GM12878 (cell line): ENCODE measurements around the gene MCAT. TPM values are rescaled to one million over a fixed set of nuclear protein-coding genes. Genes with fewer than 3 reads are reported as not detected.

Experiments
- ATAC-seq: fragments of 200-7000 bp; cut with Tn5 transposase; 3 replicates; pipeline ENCODE4 v1.9.1; 2020; ENCODE audit warnings: mild to moderate bottlenecking, moderate library complexity
- BruUV-seq: library from RNA; stranded (reverse); fragments of 400-500 nt; replicated peaks from 2 replicates; lab custom pipeline; 2021; lab: Mats Ljungman, UMichigan
- CTCF ChIA-PET: fragments of 300-600 bp; sonication (Branson Sonifier 250); formaldehyde crosslinking; extraction: SDS; loops from one replicate; lab custom pipeline; 2021; ENCODE audit warnings: inconsistent platforms; lab: Yijun Ruan, JAX
- POLR2A ChIA-PET: fragments of 350-600 bp; formaldehyde crosslinking; extraction: SDS; loops from one replicate; lab custom pipeline; 2021; ENCODE audit warnings: inconsistent platforms; lab: Charles Lee
- RAD21 ChIA-PET: fragments of 300-600 bp; sonication (Branson Sonifier 250); formaldehyde crosslinking; loops from one replicate; lab custom pipeline; 2023; ENCODE audit warnings: antibody characterized with exemption; ENCODE audit not compliant: unreplicated experiment; lab: Charles Lee
- SMC1A ChIA-PET: fragments of 300-600 bp; sonication (Branson Sonifier 250); formaldehyde crosslinking; loops from one replicate; lab custom pipeline; 2023; ENCODE audit not compliant: unreplicated experiment, uncharacterized antibody; lab: Charles Lee
- DNase-seq: peaks from one replicate; pipeline ENCODE4 v3.0.0-alpha.2; 2011; ENCODE audit warnings: low read depth, low spot score
- FAIRE-seq: peaks from 3 replicates; lab custom pipeline; 2011; peaks lifted over from hg19 to GRCh38; lab: Jason Lieb, UNC
- H2AFZ ChIP-seq: 2 replicates; pipeline ENCODE4 v1.6.0; 2011; ENCODE audit warnings: low read depth, low read length, control low read depth; ENCODE audit not compliant: control insufficient read depth
- H3K27ac ChIP-seq: 2 replicates; pipeline ENCODE4 v1.5.1; 2011; ENCODE audit warnings: control low read depth; ENCODE audit not compliant: control insufficient read depth, insufficient read depth
- H3K27me3 ChIP-seq, 2 experiments: replicated peaks in 1 of 2; 2 replicates each; pipeline versions ENCODE4 v1.6.0 to v1.6.1; 2011; ENCODE audit warnings: low read length in 1 of 2; ENCODE audit not compliant: control insufficient read depth in 2 of 2, insufficient read depth in 2 of 2
- H3K36me3 ChIP-seq, 2 experiments: 2 replicates each; pipeline ENCODE4 v1.5.1; 2011; ENCODE audit warnings: low read length in 1 of 2; ENCODE audit not compliant: control insufficient read depth in 2 of 2, insufficient read depth in 2 of 2
- H3K4me1 ChIP-seq: 2 replicates; pipeline ENCODE4 v1.6.1; 2011; ENCODE audit warnings: mild to moderate bottlenecking, low read length, moderate library complexity, mixed read lengths; ENCODE audit not compliant: control insufficient read depth, insufficient read depth
- H3K4me2 ChIP-seq: 2 replicates; pipeline ENCODE4 v1.6.0; 2011; ENCODE audit warnings: control low read depth; ENCODE audit not compliant: control insufficient read depth, insufficient read depth
- H3K4me3 ChIP-seq: fragments of 200-600 bp; sonication (generic); 2 replicates; pipeline ENCODE4 v1.5.1; 2016
- H3K79me2 ChIP-seq: 2 replicates; pipeline ENCODE4 v1.6.0; 2011; ENCODE audit warnings: low read length; ENCODE audit not compliant: control insufficient read depth, insufficient read depth
- H3K9ac ChIP-seq: 2 replicates; pipeline ENCODE4 v1.8.0; 2011; ENCODE audit warnings: low read length, control low read depth, mixed read lengths; ENCODE audit not compliant: control insufficient read depth, insufficient read depth
- H3K9me3 ChIP-seq: replicated peaks from 3 replicates; pipeline ENCODE4 v1.5.1; 2011; ENCODE audit warnings: mild to moderate bottlenecking, low read length; ENCODE audit not compliant: control insufficient read depth, insufficient read depth
- H4K20me1 ChIP-seq: 2 replicates; pipeline ENCODE4 v1.6.0; 2011; ENCODE audit not compliant: control insufficient read depth, insufficient read depth
- ATF7 ChIP-seq: fragments of 450-650 bp; IDR thresholded peaks from 2 replicates; pipeline ENCODE4 v1.6.1; 2016; ENCODE audit warnings: low read depth, mild to moderate bottlenecking
- BCL11A ChIP-seq: IDR thresholded peaks from 2 replicates; pipeline ENCODE4 v1.6.1; 2011; ENCODE audit warnings: low read depth, low read length
- BRCA1 ChIP-seq: IDR thresholded peaks from 2 replicates; pipeline ENCODE4 v1.6.1; 2011; ENCODE audit warnings: low read depth, low read length, improper control_type of control experiment
- CBX3 ChIP-seq: fragments of 200-600 bp; sonication (generic); IDR thresholded peaks from 2 replicates; pipeline ENCODE4 v1.6.1; 2016; ENCODE audit warnings: low read depth, borderline replicate concordance
- ETV6 ChIP-seq, 2 experiments: fragments of 450-650 bp in 1 of 2; IDR thresholded peaks in 1 of 2; conservative IDR thresholded peaks in 1 of 2; 2 replicates each; pipeline ENCODE4 v1.6.1; 2014; ENCODE audit warnings: antibody characterized with exemption in 1 of 2, borderline replicate concordance in 1 of 2, low read depth in 1 of 2, mild to moderate bottlenecking in 1 of 2, moderate library complexity in 1 of 2
- NBN ChIP-seq: fragments of 450-650 bp; IDR thresholded peaks from 2 replicates; pipeline ENCODE4 v1.6.1; 2016
- NFIC ChIP-seq: IDR thresholded peaks from 2 replicates; pipeline ENCODE4 v1.6.1; 2012; ENCODE audit warnings: low read depth, mild to moderate bottlenecking, inconsistent platforms, low read length, moderate library complexity
- NFXL1 ChIP-seq: fragments of 450-650 bp; IDR thresholded peaks from 2 replicates; pipeline ENCODE4 v1.6.1; 2017; ENCODE audit warnings: antibody characterized with exemption, mild to moderate bottlenecking, borderline replicate concordance
- POU2F2 ChIP-seq: IDR thresholded peaks from 3 replicates; pipeline ENCODE4 v1.6.1; 2011; ENCODE audit warnings: low read depth, mild to moderate bottlenecking, low read length, borderline replicate concordance
- SMARCA5 ChIP-seq: fragments of 450-650 bp; IDR thresholded peaks from 2 replicates; pipeline ENCODE4 v1.6.1; 2017; ENCODE audit warnings: mild to moderate bottlenecking
- SMC3 ChIP-seq: IDR thresholded peaks from 2 replicates; pipeline ENCODE4 v1.6.1; 2011; ENCODE audit warnings: low read length, improper control_type of control experiment, borderline replicate concordance
- TARDBP ChIP-seq: IDR thresholded peaks from 2 replicates; pipeline ENCODE4 v1.6.1; 2016; ENCODE audit warnings: borderline replicate concordance
- ZNF24 ChIP-seq: fragments of 450-650 bp; IDR thresholded peaks from 2 replicates; pipeline ENCODE4 v1.6.1; 2017; ENCODE audit warnings: antibody characterized with exemption, mild to moderate bottlenecking
- WGBS: methylation state at CpG from one replicate; pipeline ENCODE4 v1.1.6; 2016; ENCODE audit warnings: low lambda C conversion rate; ENCODE audit not compliant: insufficient replicate concordance, insufficient coverage; ENCODE audit errors: missing lambda C conversion rate; 5-methylcytosine and 5-hydroxymethylcytosine counted together
- in situ Hi-C: fragments of 300-500 bp; cut with MboI; formaldehyde crosslinking; loops from 9 replicates; pipeline ENCODE4 v1.14.3; 2018; ENCODE audit warnings: mixed read lengths
- intact Hi-C: fragments of 100-400 bp; cut with micrococcal nuclease; formaldehyde crosslinking; loops from one replicate; pipeline ENCODE4 v1.14.2; 2022; ENCODE audit not compliant: unreplicated experiment
- polyA plus RNA-seq, 11 experiments: library from polyadenylated mRNA; depleted of rRNA in 4 of 11; unstranded in 6 of 11; stranded (reverse) in 5 of 11; fragments of >200 nt; fragmentation: Nextera tagmentation in 4 of 11; fragmentation: Illumina TruSeq in 1 of 11; extraction: Ambion mirVana in 4 of 11; extraction: Trizol in 1 of 11; gene quantifications; 1 replicate in 1 of 11; 2 replicates in 10 of 11; pipeline versions ENCODE4 v1.2.1 to v1.2.3, GENCODE V29; 2011 to 2016; ENCODE audit warnings: inconsistent platforms in 2 of 11, missing spikeins in 2 of 11, low read depth in 1 of 11
- total RNA-seq, 4 experiments: library from RNA; depleted of rRNA in 3 of 4; stranded (reverse); fragments of >200 nt in 3 of 4; fragmentation: Illumina TruSeq in 1 of 4; extraction: Trizol in 1 of 4; gene quantifications; 2 replicates each; pipeline versions ENCODE4 v1.2.1 to v1.2.3, GENCODE V29; 2013 to 2021
- TF ChIP-seq, protein P1 (sequence below): fragments of 450-650 bp; IDR thresholded peaks from 2 replicates; pipeline ENCODE4 v1.6.1; 2017; ENCODE audit warnings: antibody characterized with exemption, mild to moderate bottlenecking, moderate library complexity

The MCAT gene
- total and polyA plus RNA-seq, 10 of the 15 experiments (the other 5 are each of a cell fraction or from before 2014, with no cell fraction given) = 3.6 to 29.1 (median 19.3) TPM

- H3K4me2 ChIP-seq = no peak overlapping the region
- POLR2A ChIA-PET = no interaction called here
Measured at GRCh38 chr22:43163241-43163795, 20.1 kb upstream of the MCAT start.

GRCh38 chr22:43162412-43163150 lies 19.4 kb upstream of the MCAT start:
- BruUV-seq = no TSS peak
- no peaks in the 10 kb centered on the region; a peak in 1 of 4 replicates for H3K36me3 ChIP-seq
- H3K79me2 ChIP-seq = no peaks in the 10 kb centered on the region
- H3K27me3 ChIP-seq = no peaks in the 10 kb centered on the region; a peak in 1 of 4 replicates
- ChIA-PET CTCF (no interaction called here), POLR2A (no interaction called here), SMC1A (no interaction called here), RAD21 (no interaction called here)
- H3K4me2 ChIP-seq = no peak overlapping the region
- in situ Hi-C loops = no loop called here
- no peak for FAIRE-seq
- WGBS = 91% methylated on average over 23 of the region's 24 CpGs
- no peaks in the 10 kb centered on the region for H4K20me1 ChIP-seq
- H3K4me3 ChIP-seq = no peak overlapping the region
- intact Hi-C loops = no loop called here
- H3K27ac ChIP-seq = no peak overlapping the region
- no peaks in the 10 kb centered on the region for H3K9me3 ChIP-seq
- H3K4me1 ChIP-seq = no peaks in the 10 kb centered on the region; the same call in 1 of the 2 replicates
- no peak for ATAC-seq
- H2AFZ ChIP-seq = no peak overlapping the region
- TF ChIP-seq NFIC (no peak), SMC3 (no peak), POU2F2 (no peak), BCL11A (no peak)
- TF ChIP-seq, protein P1, sequence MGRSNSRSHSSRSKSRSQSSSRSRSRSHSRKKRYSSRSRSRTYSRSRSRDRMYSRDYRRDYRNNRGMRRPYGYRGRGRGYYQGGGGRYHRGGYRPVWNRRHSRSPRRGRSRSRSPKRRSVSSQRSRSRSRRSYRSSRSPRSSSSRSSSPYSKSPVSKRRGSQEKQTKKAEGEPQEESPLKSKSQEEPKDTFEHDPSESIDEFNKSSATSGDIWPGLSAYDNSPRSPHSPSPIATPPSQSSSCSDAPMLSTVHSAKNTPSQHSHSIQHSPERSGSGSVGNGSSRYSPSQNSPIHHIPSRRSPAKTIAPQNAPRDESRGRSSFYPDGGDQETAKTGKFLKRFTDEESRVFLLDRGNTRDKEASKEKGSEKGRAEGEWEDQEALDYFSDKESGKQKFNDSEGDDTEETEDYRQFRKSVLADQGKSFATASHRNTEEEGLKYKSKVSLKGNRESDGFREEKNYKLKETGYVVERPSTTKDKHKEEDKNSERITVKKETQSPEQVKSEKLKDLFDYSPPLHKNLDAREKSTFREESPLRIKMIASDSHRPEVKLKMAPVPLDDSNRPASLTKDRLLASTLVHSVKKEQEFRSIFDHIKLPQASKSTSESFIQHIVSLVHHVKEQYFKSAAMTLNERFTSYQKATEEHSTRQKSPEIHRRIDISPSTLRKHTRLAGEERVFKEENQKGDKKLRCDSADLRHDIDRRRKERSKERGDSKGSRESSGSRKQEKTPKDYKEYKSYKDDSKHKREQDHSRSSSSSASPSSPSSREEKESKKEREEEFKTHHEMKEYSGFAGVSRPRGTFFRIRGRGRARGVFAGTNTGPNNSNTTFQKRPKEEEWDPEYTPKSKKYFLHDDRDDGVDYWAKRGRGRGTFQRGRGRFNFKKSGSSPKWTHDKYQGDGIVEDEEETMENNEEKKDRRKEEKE = no peak
- no peak for DNase-seq
- no peak overlapping the region for H3K9ac ChIP-seq

More at GRCh38 chr22:43163241-43163795, 20.1 kb upstream of the MCAT start:
- no peaks in the 10 kb centered on the region for H3K9me3 ChIP-seq
- CTCF ChIA-PET = interaction anchor here (1.2 kb wide), 1 partner anchor 25 kb away, joined by 4 read pairs; no protein-coding TSS in a partner anchor
- no peak overlapping the region for H3K4me3 ChIP-seq
- WGBS = 82% methylated on average over 18 of the region's 18 CpGs
- SMC1A ChIA-PET = no interaction called here
- no peaks in the 10 kb centered on the region; the same call in 1 of the 2 replicates for H3K4me1 ChIP-seq
- in situ Hi-C loops = no loop called here
- no peak overlapping the region for H3K9ac ChIP-seq
- H3K27me3 ChIP-seq = no peaks in the 10 kb centered on the region; a peak in 1 of 4 replicates
- no peaks in the 10 kb centered on the region for H3K79me2 ChIP-seq
- FAIRE-seq = no peak
- BruUV-seq = no TSS peak
- H3K27ac ChIP-seq = no peak overlapping the region
- no peak for DNase-seq
- no peaks in the 10 kb centered on the region; a peak in 3 of 4 replicates for H3K36me3 ChIP-seq
- H4K20me1 ChIP-seq = no peaks in the 10 kb centered on the region
- no peak overlapping the region for H2AFZ ChIP-seq
- TF ChIP-seq NBN (no peak), NFXL1 (no peak), ATF7 (no peak), CBX3 (no peak), SMARCA5 (no peak), ZNF24 (no peak), BRCA1 (no peak), ETV6 (conservative IDR thresholded peaks at IDR 0.05 in 1 of 2, IDR thresholded peaks at IDR 0.05 in 1 of 2; ENCODE audit: borderline replicate concordance in 1 of 2, low read depth in 1 of 2) (no peak), TARDBP (no peak)
- RAD21 ChIA-PET = no interaction called here
- intact Hi-C loops = no loop called here
- no peak for ATAC-seq
